Measurements from ENCODE around the gene FRYL.
"Not testable (repeated sequence)": the region's sequence is repeated elsewhere in the genome, so short reads cannot be mapped to it uniquely, and the experiment has no call there.

The FRYL gene

GRCh38 chr4:48704091-48704802 is 75.8 kb downstream of the FRYL start:
- in situ Hi-C loops (cut with MboI; ENCODE audit: low sequenced_read_pairs): no loop called here

- in situ Hi-C loops (cut with MboI; ENCODE audit: low sequenced_read_pairs): no loop called here
Observed at GRCh38 chr4:48699475-48699874, 80.6 kb downstream of the FRYL start.

GRCh38 chr4:48698029-48698971 is 81.8 kb downstream of the FRYL start:
- in situ Hi-C loops (cut with MboI; ENCODE audit: low sequenced_read_pairs): no loop called here

- in situ Hi-C loops (cut with MboI; ENCODE audit: low sequenced_read_pairs): not testable (repeated sequence)
Observed at GRCh38 chr4:48697516-48697915, 82.6 kb downstream of the FRYL start.

- in situ Hi-C loops (cut with MboI; ENCODE audit: low sequenced_read_pairs): no loop called here
Observed at GRCh38 chr4:48694824-48695223, 85.3 kb downstream of the FRYL start.

- in situ Hi-C loops (cut with MboI; ENCODE audit: low sequenced_read_pairs): no loop called here
Observed at GRCh38 chr4:48693856-48694574, 86.1 kb downstream of the FRYL start.

- in situ Hi-C loops (cut with MboI; ENCODE audit: low sequenced_read_pairs): no loop called here
Observed at GRCh38 chr4:48692897-48693296, 87.2 kb downstream of the FRYL start.

GRCh38 chr4:48692044-48692443 is 88.0 kb downstream of the FRYL start:
- in situ Hi-C loops (cut with MboI; ENCODE audit: low sequenced_read_pairs): no loop called here

GRCh38 chr4:48688953-48689352 is 91.1 kb downstream of the FRYL start:
- in situ Hi-C loops (cut with MboI; ENCODE audit: low sequenced_read_pairs): no loop called here

GRCh38 chr4:48687313-48688051 is 92.6 kb downstream of the FRYL start:
- in situ Hi-C loops (cut with MboI; ENCODE audit: low sequenced_read_pairs): no loop called here

GRCh38 chr4:48686369-48686768 is 93.7 kb downstream of the FRYL start:
- in situ Hi-C loops (cut with MboI; ENCODE audit: low sequenced_read_pairs): no loop called here

- in situ Hi-C loops (cut with MboI; ENCODE audit: low sequenced_read_pairs): no loop called here
Observed at GRCh38 chr4:48683784-48684666, 96.1 kb downstream of the FRYL start.

GRCh38 chr4:48682870-48683269 is 97.2 kb downstream of the FRYL start:
- in situ Hi-C loops (cut with MboI; ENCODE audit: low sequenced_read_pairs): not testable (repeated sequence)

- in situ Hi-C loops (cut with MboI; ENCODE audit: low sequenced_read_pairs): no loop called here
Observed at GRCh38 chr4:48681856-48682255, 98.2 kb downstream of the FRYL start.

GRCh38 chr4:48680848-48681568 is 99.1 kb downstream of the FRYL start:
- in situ Hi-C loops (cut with MboI; ENCODE audit: low sequenced_read_pairs): no loop called here

GRCh38 chr4:48673537-48673936 is 106.5 kb downstream of the FRYL start:
- in situ Hi-C loops (cut with MboI; ENCODE audit: low sequenced_read_pairs): no loop called here

GRCh38 chr4:48670587-48670986 is 109.5 kb downstream of the FRYL start:
- in situ Hi-C loops (cut with MboI; ENCODE audit: low sequenced_read_pairs): no loop called here

- in situ Hi-C loops (cut with MboI; ENCODE audit: low sequenced_read_pairs): no loop called here
Observed at GRCh38 chr4:48669086-48669485, 111.0 kb downstream of the FRYL start.

Data from HL-60/S4 (cell line).